Measurements from ENCODE around the gene OR1L8. TPM values are rescaled to one million over a fixed set of nuclear protein-coding genes. Genes with fewer than 3 reads are reported as not detected.
"Not testable (repeated sequence)": the region's sequence is repeated elsewhere in the genome, so short reads cannot be mapped to it uniquely, and the experiment has no call there.

OR1L8 gene
- total RNA-seq, 1 donor from 2014 or later: 0.27 TPM

DNA sequence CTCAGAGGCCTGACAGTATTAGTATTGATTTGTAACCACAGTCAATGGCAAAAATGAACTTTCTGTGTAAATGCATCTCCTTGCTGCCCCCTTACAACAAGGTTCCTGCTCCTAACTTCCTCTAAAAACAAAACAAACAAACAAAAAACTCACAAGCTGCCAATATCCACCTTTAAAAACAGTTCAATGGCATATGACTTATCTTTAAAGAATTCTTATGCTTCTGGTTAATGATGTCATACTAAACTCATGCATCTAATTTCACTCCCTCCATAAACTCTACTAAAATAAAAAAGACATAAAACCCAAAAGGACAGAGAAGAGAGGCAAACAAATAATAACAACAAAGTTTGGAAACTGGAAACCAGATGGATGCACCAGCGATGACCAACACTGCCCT is 47.0 kb downstream of the OR1L8 start:
- H3K4me3 ChIP-seq: no peak overlapping the region
- ATAC-seq (no peak), DNase-seq (no peak)
- no peaks in the 10 kb centered on the region for H3K9me3 ChIP-seq
- no peaks in the 10 kb centered on the region for H3K36me3 ChIP-seq
- intact Hi-C loops (cut with DNase I): no loop called here
- no peaks in the 10 kb centered on the region for H3K27me3 ChIP-seq (ENCODE audit: low read depth)
- H3K4me1 ChIP-seq: no peaks in the 10 kb centered on the region
- TF ChIP-seq, protein P1, sequence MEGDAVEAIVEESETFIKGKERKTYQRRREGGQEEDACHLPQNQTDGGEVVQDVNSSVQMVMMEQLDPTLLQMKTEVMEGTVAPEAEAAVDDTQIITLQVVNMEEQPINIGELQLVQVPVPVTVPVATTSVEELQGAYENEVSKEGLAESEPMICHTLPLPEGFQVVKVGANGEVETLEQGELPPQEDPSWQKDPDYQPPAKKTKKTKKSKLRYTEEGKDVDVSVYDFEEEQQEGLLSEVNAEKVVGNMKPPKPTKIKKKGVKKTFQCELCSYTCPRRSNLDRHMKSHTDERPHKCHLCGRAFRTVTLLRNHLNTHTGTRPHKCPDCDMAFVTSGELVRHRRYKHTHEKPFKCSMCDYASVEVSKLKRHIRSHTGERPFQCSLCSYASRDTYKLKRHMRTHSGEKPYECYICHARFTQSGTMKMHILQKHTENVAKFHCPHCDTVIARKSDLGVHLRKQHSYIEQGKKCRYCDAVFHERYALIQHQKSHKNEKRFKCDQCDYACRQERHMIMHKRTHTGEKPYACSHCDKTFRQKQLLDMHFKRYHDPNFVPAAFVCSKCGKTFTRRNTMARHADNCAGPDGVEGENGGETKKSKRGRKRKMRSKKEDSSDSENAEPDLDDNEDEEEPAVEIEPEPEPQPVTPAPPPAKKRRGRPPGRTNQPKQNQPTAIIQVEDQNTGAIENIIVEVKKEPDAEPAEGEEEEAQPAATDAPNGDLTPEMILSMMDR (IDR thresholded peaks at IDR 0.05): no peak
- H3K27ac ChIP-seq: no peak overlapping the region

- H3K9me3 ChIP-seq; H3K27me3 ChIP-seq (ENCODE audit: low read depth); H3K36me3 ChIP-seq; H3K4me1 ChIP-seq; DNase-seq; H3K27ac ChIP-seq; ATAC-seq; intact Hi-C loops (cut with DNase I); H3K4me3 ChIP-seq: not testable (repeated sequence)
These were observed 52.0 kb downstream of the OR1L8 start for GRCh38 chr9:122531157-122531556.

DNA sequence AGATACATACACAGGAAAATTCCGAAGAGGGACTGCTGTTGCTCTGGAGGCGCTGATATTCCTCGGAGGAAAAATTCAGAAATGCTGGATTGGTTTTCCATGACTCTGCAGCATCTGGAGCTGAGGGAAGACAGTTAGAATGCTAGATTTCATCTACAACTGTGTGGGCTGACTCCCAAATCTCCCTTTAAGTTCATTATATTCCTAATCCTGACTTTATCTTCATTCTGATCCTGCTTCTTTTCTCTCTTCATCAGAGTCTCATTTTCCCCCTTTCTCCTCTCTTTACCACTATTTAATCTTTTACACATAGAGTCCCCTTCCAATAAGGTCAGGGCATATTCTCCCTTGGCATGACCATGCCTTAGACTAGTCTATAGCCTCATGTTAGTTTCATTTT is 56.0 kb downstream of the OR1L8 start, which contains the start of gene OR1N1:
TSS of gene OR1N1 (minus strand) at position 101 of the 400 bp plus-strand sequence. CDS start at position 101, 0 bp downstream.
- DNase-seq (no peak), ATAC-seq (no peak)
- Histone ChIP-seq H3K27me3 (ENCODE audit: low read depth) (no peaks in the 10 kb centered on the region), H3K9me3 (no peaks in the 10 kb centered on the region), H3K4me3 (no peak within 1 kb of the TSS), H3K4me1 (no peaks in the 10 kb centered on the region), H3K27ac (no peak within 1 kb of the TSS), H3K36me3 (no peaks in the 10 kb centered on the region)
- TF ChIP-seq, protein P1 (IDR thresholded peaks at IDR 0.05): no peak
- intact Hi-C loops (cut with DNase I): no loop called here

- H3K4me3 ChIP-seq: no peak overlapping the region
- DNase-seq: no peak
- intact Hi-C loops (cut with DNase I): no loop called here
- H3K27ac ChIP-seq: no peak overlapping the region
- ATAC-seq: no peak
- H3K36me3 ChIP-seq: no peaks in the 10 kb centered on the region
- TF ChIP-seq, protein P1 (IDR thresholded peaks at IDR 0.05): no peak
- H3K4me1 ChIP-seq: no peaks in the 10 kb centered on the region
- no peaks in the 10 kb centered on the region for H3K27me3 ChIP-seq (ENCODE audit: low read depth)
- H3K9me3 ChIP-seq: no peaks in the 10 kb centered on the region
These were observed 56.6 kb downstream of the OR1L8 start for GRCh38 chr9:122526602-122527001.

GRCh38 chr9:122519376-122519775 is 63.8 kb downstream of the OR1L8 start:
- ATAC-seq (no peak), DNase-seq (no peak)
- intact Hi-C loops (cut with DNase I): no loop called here
- Histone ChIP-seq H3K4me1 (no peaks in the 10 kb centered on the region), H3K36me3 (no peaks in the 10 kb centered on the region), H3K4me3 (no peak overlapping the region), H3K27ac (no peak overlapping the region), H3K27me3 (ENCODE audit: low read depth) (no peaks in the 10 kb centered on the region), H3K9me3 (no peaks in the 10 kb centered on the region)
- TF ChIP-seq, protein P1 (IDR thresholded peaks at IDR 0.05): no peak

- Histone ChIP-seq H3K4me1 (no peaks in the 10 kb centered on the region), H3K27ac (no peak within 1 kb of the TSS), H3K36me3 (no peaks in the 10 kb centered on the region), H3K27me3 (ENCODE audit: low read depth) (no peaks in the 10 kb centered on the region), H3K9me3 (no peaks in the 10 kb centered on the region), H3K4me3 (no peak within 1 kb of the TSS)
- ATAC-seq (no peak), DNase-seq (no peak)
- TF ChIP-seq, protein P1 (IDR thresholded peaks at IDR 0.05): no peak
- intact Hi-C loops (cut with DNase I): no loop called here
These were observed 64.3 kb downstream of the OR1L8 start, which contains the start of gene OR1J4 for GRCh38 chr9:122518841-122519240. Gene OR1J4, plus strand, starts transcription at chr9:122519141. Its CDS starts 0 bp downstream, at chr9:122519141.

Data from lower lobe of right lung (tissue), 2 donors.